ENCODE measurements around the gene SLIT3. TPM values are rescaled to one million over a fixed set of nuclear protein-coding genes. Genes with fewer than 3 reads are reported as not detected.
A peak's percentile ranks its signal among the peaks of the same experiment; 100 is the strongest.

Gene SLIT3
- total RNA-seq, 1 donor from 2014 or later: not detected

GRCh38 chr5:168969326-168969886, 331.5 kb downstream of the SLIT3 start:
- peak in 1 of 2 donors; percentile 14 for DNase-seq (ENCODE audit: low read depth in 2 of 2)

DNA sequence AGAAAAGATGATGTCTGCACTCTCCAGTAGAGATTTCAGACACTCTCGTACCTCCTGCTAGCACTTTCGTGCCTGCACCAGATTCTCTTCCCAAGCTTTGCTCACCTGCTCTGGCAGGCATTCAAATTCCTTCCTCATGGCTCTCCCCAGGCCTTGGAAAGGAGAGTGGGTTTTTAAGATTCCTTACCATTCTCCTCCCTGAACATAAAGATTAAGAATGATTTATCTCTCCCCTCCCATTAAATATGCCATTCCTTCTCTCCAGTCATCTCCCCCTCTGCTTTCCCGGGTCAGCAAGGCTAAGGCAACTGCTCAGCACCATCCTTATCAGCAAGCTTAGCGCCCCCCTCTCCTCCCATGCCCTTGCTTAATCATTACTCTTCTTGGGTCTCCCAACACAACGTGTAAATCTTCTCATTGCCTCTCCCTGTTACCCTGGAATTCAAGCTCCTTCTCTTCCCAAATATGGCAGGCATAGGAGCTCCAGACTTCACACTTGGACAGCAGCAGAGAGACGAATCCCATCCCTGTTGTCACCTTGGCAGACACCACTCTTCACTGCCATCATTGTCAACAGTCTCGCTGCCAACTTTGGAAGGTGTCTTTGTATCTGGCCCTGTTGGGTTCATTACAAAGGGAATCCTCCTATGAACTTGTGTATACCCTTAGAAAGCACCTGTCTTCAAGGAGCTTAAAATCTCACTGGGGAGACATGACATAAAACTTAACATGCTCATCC, 332.9 kb downstream of the SLIT3 start:
- DNase-seq (ENCODE audit: low read depth in 2 of 2): no peak

GRCh38 chr5:168965638-168966037, 335.3 kb downstream of the SLIT3 start:
- DNase-seq (ENCODE audit: low read depth in 2 of 2): no peak

DNA sequence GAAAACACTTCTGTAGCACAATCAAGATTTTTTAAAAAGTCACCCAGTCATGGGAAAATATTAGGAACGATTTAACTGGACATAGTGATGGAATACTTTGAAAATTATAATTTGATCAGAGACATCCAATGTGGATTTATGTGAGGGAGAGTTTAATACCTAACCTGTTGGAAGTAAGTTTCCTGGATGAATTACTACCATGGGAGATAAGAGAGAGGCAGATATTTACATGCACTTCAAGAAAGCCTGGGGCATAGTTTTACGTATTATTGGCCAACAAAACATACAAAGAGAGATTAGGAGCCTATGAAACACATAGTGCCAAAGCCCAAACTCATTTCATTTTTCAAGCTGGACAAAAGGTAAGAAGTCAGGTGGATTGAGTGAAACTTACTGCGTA, 336.8 kb downstream of the SLIT3 start:
- no peak for DNase-seq (ENCODE audit: low read depth in 2 of 2)

GRCh38 chr5:168962306-168962705, 338.6 kb downstream of the SLIT3 start:
- DNase-seq (ENCODE audit: low read depth in 2 of 2): no peak

DNA sequence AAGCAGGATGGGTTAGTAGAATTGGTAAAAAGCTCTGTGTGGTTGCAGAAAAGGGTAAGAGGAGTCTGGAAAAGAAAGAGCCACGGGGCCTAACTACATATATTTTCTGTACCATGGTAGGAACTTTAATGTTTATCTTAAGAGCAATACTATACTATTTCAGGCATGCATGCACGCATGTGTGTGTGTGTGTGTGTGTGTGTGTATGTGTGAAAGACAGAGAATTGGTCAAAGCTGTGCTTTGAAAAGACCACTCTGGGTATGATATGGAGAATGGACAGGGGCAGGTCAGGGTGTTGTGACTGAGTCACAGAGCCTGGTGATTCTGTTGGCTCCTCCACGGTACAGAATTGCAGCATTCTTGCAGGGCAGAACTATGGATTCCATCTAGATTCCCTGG, 339.3 kb downstream of the SLIT3 start:
- DNase-seq (ENCODE audit: low read depth in 2 of 2): no peak

GRCh38 chr5:168960497-168960896, 340.4 kb downstream of the SLIT3 start:
- no peak for DNase-seq (ENCODE audit: low read depth in 2 of 2)

GRCh38 chr5:168953351-168953750, 347.6 kb downstream of the SLIT3 start:
- DNase-seq (ENCODE audit: low read depth in 2 of 2): no peak

- no peak for DNase-seq (ENCODE audit: low read depth in 2 of 2)
Measured at GRCh38 chr5:168952196-168952595, 348.7 kb downstream of the SLIT3 start.

GRCh38 chr5:168951769-168952168, 349.2 kb downstream of the SLIT3 start:
- no peak for DNase-seq (ENCODE audit: low read depth in 2 of 2)

DNA sequence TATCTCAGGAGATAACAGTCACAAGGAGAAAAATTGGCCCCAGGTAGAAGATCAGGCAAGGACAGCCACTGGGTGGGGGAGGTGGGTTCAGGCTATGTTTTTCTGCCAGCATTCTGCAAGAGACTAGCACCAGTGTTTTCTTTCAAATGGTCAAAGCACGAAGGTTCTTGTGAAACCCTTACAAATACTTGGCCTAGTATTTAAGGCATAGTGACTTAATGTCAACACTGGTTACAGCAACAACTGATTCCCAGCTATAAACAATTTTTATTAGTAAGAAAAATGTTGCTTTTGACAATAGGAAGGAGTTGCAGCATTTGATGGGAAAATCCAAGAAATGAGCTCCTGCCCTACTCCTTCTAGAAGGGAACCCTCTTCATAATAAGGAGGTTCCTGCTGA, 349.6 kb downstream of the SLIT3 start:
- DNase-seq (ENCODE audit: low read depth in 2 of 2): no peak

- DNase-seq (ENCODE audit: low read depth in 2 of 2): no peak
Measured at GRCh38 chr5:168950241-168950951, 350.5 kb downstream of the SLIT3 start.

- no peak for DNase-seq (ENCODE audit: low read depth in 2 of 2)
Measured at GRCh38 chr5:168948746-168949145, 352.2 kb downstream of the SLIT3 start.

GRCh38 chr5:168947212-168947868, 353.6 kb downstream of the SLIT3 start:
- peak in 1 of 2 donors; percentile 19 for DNase-seq (ENCODE audit: low read depth in 2 of 2)

DNA sequence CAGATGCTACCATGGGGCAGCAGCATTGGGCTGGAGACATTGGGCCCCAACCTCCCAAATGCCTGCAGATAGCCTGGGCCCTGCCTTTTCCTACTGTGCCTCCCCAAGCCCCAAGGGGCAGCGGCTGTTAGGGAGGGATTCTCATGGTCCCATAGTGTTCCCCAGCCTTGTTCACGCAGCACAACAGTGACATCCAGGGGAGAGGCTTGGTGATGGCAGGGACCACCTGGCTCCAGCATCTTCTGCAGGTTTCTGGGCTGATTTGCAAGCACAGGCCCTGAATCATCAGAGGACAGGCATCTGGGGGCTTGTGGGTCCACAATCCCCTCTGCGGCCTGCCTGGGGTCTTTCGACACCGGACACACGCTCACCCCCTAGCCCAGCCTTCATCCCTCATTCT, 354.6 kb downstream of the SLIT3 start:
- peak in 1 of 2 donors; percentile 20 for DNase-seq (ENCODE audit: low read depth in 2 of 2)

DNA sequence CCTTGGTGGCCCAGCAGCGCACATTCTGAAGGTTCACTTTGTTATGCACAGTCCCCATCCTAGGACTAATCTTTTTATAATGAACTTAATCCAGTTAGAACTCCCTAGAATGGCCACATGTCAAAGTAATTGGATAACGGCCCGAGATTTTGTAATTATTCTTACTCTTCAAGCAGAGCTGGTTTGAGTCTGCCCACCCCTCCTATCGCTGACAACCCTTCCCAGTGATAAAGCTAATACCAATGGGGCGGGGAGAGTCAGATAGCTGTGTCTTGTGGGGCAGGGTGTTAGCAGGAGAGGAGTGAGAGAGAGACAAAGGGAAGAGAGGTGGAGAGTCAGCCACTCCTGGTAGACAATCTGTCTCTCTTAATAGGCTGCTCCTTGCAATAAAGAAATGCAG, 356.9 kb downstream of the SLIT3 start:
- no peak for DNase-seq (ENCODE audit: low read depth in 2 of 2)

DNA sequence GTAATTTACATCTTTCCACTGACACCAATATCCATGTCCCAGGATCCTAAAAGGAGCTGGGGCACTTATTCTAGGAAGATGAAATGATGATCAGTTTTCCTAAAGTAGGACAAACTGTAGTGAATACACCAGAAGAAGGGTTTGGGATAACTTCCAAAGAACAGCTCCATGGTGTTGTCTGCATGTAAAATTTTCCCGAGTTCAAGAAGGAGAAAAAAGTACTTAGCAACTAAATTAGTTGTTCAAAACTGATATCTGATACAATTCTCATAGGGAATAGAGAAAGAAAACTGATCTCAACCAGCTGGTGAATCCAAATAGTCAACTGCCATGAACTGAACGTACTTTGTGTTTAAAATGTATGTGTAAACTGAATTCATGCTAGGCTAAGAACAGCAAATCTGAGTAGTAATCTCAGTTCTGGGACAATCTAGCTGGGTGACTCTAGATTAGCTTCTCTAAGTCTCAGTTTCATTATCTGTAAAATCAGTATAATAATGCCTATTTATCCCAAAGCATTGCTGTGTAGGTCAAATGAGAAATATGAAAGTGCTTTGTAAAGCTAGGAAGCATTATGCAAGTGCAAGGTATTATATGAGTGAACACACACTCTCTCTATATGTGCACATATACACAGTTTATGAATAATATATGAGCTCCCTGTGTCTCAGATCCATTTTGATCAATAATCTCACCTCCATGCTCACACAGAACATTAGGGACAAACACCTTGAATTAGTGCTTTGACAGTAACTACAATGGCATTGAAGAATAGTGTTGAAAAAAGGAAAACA, 357.7 kb downstream of the SLIT3 start:
- no peak for DNase-seq (ENCODE audit: low read depth in 2 of 2)

GRCh38 chr5:168941901-168942300, 359.0 kb downstream of the SLIT3 start:
- DNase-seq (ENCODE audit: low read depth in 2 of 2): no peak

DNA sequence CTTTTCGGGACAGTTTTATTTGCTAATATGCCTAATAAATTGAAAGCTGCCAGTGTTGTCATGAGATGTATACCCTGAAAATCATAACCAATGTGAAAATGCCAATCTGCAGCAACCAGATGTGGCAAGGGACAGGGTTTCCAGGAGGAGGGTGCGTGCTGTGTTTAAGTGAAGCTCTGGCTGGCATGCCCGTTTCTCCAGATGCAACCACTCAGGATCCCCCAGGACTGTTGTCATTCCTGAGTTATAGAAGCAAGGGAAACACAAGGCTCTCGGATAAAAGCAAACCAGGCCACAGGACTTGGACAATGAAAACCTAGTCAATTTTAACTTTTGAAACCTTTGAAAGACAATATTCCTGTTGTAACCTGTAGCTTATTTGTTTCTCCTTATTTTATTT, 360.2 kb downstream of the SLIT3 start:
- no peak for DNase-seq (ENCODE audit: low read depth in 2 of 2)

DNA sequence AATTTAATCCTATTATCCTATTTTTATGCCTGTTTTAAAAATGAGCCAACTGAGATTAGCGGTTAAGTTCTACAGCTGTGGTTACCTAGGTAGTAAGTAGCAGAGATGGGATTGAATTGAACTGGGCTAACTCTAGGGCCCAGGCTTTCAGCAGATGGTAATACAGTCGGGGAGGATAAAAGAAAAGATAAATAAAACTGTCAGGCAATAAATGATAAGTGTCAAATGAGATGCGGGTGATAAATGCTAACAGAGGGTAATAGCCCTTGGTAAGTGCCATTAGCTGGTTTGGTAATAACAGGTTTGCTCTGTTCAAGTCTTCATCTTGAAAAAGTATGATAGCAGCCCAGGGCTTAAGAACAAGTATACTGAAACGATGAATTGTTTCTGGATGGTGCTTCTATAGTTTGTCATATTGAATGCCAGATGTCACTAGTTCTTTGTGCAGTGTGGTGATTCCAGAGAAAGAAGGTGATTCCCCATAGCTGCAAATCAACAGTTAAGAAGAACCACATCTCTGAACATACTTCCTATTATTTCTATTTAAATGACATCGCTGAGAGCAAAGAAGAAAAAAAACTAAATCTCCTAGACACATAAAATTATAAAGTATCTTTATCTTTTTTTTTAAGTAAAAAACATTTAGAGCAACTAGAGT, 360.9 kb downstream of the SLIT3 start:
- DNase-seq (ENCODE audit: low read depth in 2 of 2): no peak
